Testis (tissue), 2 donors: ENCODE measurements around the gene LMF2.

Experiments used
- POLR2A ChIP-seq: fragments of 450-650 bp; IDR thresholded peaks from one replicate; pipeline ENCODE4 v1.6.1; 2017; ENCODE audit warnings: antibody characterized with exemption, mild to moderate bottlenecking, moderate library complexity
- TF ChIP-seq, protein P1 (sequence below), 3 experiments: fragments of 450-650 bp in 2 of 3; fragments of 200-600 bp in 1 of 3; sonication (generic) in 1 of 3; IDR thresholded peaks; one replicate each; pipeline ENCODE4 v1.5.1; 2016 to 2019; ENCODE audit warnings: antibody characterized with exemption in 3 of 3, mild to moderate bottlenecking in 2 of 3, moderate library complexity in 1 of 3

DNA sequence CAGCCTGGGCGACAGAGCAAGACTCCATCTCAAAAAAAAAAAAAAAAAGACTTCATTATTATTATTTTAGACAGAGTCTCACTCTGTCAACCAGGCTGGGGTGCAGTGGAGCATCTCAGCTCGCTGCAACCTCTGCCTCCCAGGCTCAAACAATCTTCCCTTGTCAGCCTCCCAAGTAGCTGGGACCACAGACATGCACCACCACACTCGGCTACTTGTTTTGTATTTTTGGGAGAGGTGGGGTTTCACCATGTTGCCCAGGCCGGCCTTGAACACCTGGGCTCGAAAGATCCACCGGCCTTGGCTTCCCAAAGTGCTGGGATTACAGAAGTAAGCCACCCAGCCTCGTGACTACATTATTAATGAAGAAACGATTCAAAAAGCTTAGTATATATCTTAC is 27.6 kb upstream of the LMF2 start:
- TF ChIP-seq, protein P1, sequence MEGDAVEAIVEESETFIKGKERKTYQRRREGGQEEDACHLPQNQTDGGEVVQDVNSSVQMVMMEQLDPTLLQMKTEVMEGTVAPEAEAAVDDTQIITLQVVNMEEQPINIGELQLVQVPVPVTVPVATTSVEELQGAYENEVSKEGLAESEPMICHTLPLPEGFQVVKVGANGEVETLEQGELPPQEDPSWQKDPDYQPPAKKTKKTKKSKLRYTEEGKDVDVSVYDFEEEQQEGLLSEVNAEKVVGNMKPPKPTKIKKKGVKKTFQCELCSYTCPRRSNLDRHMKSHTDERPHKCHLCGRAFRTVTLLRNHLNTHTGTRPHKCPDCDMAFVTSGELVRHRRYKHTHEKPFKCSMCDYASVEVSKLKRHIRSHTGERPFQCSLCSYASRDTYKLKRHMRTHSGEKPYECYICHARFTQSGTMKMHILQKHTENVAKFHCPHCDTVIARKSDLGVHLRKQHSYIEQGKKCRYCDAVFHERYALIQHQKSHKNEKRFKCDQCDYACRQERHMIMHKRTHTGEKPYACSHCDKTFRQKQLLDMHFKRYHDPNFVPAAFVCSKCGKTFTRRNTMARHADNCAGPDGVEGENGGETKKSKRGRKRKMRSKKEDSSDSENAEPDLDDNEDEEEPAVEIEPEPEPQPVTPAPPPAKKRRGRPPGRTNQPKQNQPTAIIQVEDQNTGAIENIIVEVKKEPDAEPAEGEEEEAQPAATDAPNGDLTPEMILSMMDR (IDR thresholded peaks at IDR 0.05), result no peak
- no peak for TF ChIP-seq POLR2A
